NCI-H345 (cell line): Measurements from ENCODE around the gene B3GNT7.

Experiments used
- DNase-seq: peaks from one replicate; lab custom pipeline; 2025; lab: John Stamatoyannopoulos, UW

Gene B3GNT7

GRCh38 chr2:231384109-231384435 lies 11.4 kb upstream of the B3GNT7 start:
- DNase-seq: no peak

GRCh38 chr2:231384970-231385369 lies 10.5 kb upstream of the B3GNT7 start:
- DNase-seq: no peak

- no peak for DNase-seq
These were observed 10.1 kb upstream of the B3GNT7 start for GRCh38 chr2:231385429-231385828.

GRCh38 chr2:231386446-231386845 lies 9.1 kb upstream of the B3GNT7 start:
- DNase-seq: no peak

- DNase-seq: no peak
These were observed 7.4 kb upstream of the B3GNT7 start for GRCh38 chr2:231387904-231388724.

- no peak for DNase-seq
These were observed 6.7 kb upstream of the B3GNT7 start for GRCh38 chr2:231388725-231389346.

GRCh38 chr2:231390667-231391066 lies 4.8 kb upstream of the B3GNT7 start:
- DNase-seq: no peak

- no peak for DNase-seq
These were observed 3.5 kb upstream of the B3GNT7 start for GRCh38 chr2:231391981-231392380.

GRCh38 chr2:231392431-231393148 lies 2.9 kb upstream of the B3GNT7 start:
- no peak for DNase-seq

GRCh38 chr2:231393149-231394131 lies 2.1 kb upstream of the B3GNT7 start:
- DNase-seq: no peak

GRCh38 chr2:231394211-231395141 lies 1.0 kb upstream of the B3GNT7 start:
- no peak for DNase-seq

GRCh38 chr2:231396058-231396821 lies 730 bp downstream of the B3GNT7 start:
- DNase-seq: no peak

GRCh38 chr2:231397011-231397927 lies 1.8 kb downstream of the B3GNT7 start:
- DNase-seq: no peak

- no peak for DNase-seq
These were observed 2.4 kb downstream of the B3GNT7 start for GRCh38 chr2:231397928-231398294.

GRCh38 chr2:231398585-231398984 lies 3.1 kb downstream of the B3GNT7 start:
- no peak for DNase-seq

- DNase-seq: no peak
These were observed 3.7 kb downstream of the B3GNT7 start for GRCh38 chr2:231399046-231399852.

GRCh38 chr2:231399853-231400680 lies 4.6 kb downstream of the B3GNT7 start:
- no peak for DNase-seq
